Gastroesophageal sphincter (tissue), 4 donors: ENCODE results near the gene MAP3K3. TPM values are rescaled to one million over a fixed set of nuclear protein-coding genes. Genes with fewer than 3 reads are reported as not detected.

ENCODE experiments used
- ATAC-seq: fragments of 150-250 bp; one replicate; pipeline ENCODE4 v1.9.1; 2016; ENCODE audit warnings: mild to moderate bottlenecking, moderate library complexity
- H3K27ac ChIP-seq, 4 donors: fragments of 200-600 bp; sonication (generic) in 3 of 4; 1 replicate in 3 of 4; 2 replicates in 1 of 4; pipeline ENCODE4 v1.5.1; 2016 to 2019
- H3K27me3 ChIP-seq: fragments of 200-600 bp; sonication (generic); one replicate; pipeline ENCODE4 v1.5.1; 2019
- H3K36me3 ChIP-seq, 2 donors: fragments of 200-600 bp; sonication (generic); one replicate each; pipeline ENCODE4 v1.5.1; 2019; ENCODE audit warnings: control low read depth in 1 of 2
- H3K4me1 ChIP-seq, 3 donors: fragments of 200-600 bp; sonication (generic); 1 replicate in 2 of 3; 2 replicates in 1 of 3; pipeline ENCODE4 v1.5.1; 2016 to 2019; ENCODE audit warnings: control low read depth in 2 of 3
- H3K4me3 ChIP-seq, 2 donors: fragments of 200-600 bp; sonication (generic); one replicate each; pipeline ENCODE4 v1.5.1; 2019; ENCODE audit warnings: mild to moderate bottlenecking in 1 of 2, moderate library complexity in 1 of 2
- H3K9me3 ChIP-seq, 3 donors: fragments of 200-600 bp; sonication (generic); one replicate each; pipeline ENCODE4 v1.5.1; 2017 to 2019; ENCODE audit warnings: control low read depth in 2 of 3
- CTCF ChIP-seq, 4 experiments: fragments of 200-600 bp in 2 of 4; fragments of 450-650 bp in 2 of 4; sonication (generic) in 1 of 4; IDR thresholded peaks; one replicate each; pipeline ENCODE4 v1.5.1; 2017 to 2019; ENCODE audit warnings: antibody characterized with exemption in 4 of 4, mild to moderate bottlenecking in 2 of 4, moderate library complexity in 2 of 4
- EP300 ChIP-seq: sonication (generic); formaldehyde crosslinking; IDR thresholded peaks from one replicate; pipeline ENCODE4 v1.6.1; 2017; ENCODE audit warnings: antibody characterized with exemption, mild to moderate bottlenecking
- POLR2A ChIP-seq, 2 donors: fragments of 450-650 bp; IDR thresholded peaks; one replicate each; pipeline ENCODE4 v1.6.1; 2017; ENCODE audit warnings: antibody characterized with exemption in 2 of 2, mild to moderate bottlenecking in 2 of 2, moderate library complexity in 1 of 2
- POLR2AphosphoS5 ChIP-seq: sonication (generic); formaldehyde crosslinking; IDR thresholded peaks from one replicate; pipeline ENCODE4 v1.6.1; 2017; ENCODE audit warnings: antibody characterized with exemption
- WGBS, 2 donors: methylation state at CpG; one replicate each; pipeline ENCODE4 v1.1.5; 2018; ENCODE audit warnings: low coverage in 1 of 2; 5-methylcytosine and 5-hydroxymethylcytosine counted together
- total RNA-seq, 4 donors: library from RNA; depleted of rRNA; stranded (reverse); fragments of >200 nt; gene quantifications; one replicate each; pipeline ENCODE4 v1.1.0, GENCODE V29; 2016

The MAP3K3 gene
- total RNA-seq, 4 donors from 2014 or later = 64.9 to 108 (median 85.7) TPM

GRCh38 chr17:63701868-63702720 is 79.9 kb downstream of the MAP3K3 start:
- Histone ChIP-seq H3K9me3 (no peaks in the 10 kb centered on the region), H3K4me1 (peaks cover 0 to 51% (median 19%) of the 10 kb centered on the region in 3 donors), H3K27ac (peak overlapping the region in 2 of 4 donors; percentile 17 to 76), H3K27me3 (no peaks in the 10 kb centered on the region), H3K36me3 (peaks cover 0 to 46% of the 10 kb centered on the region in 2 donors), H3K4me3 (no peak overlapping the region)
- TF ChIP-seq EP300 (no peak), POLR2AphosphoS5 (no peak), CTCF (IDR thresholded peaks at IDR 0.05) (no peak), POLR2A (IDR thresholded peaks at IDR 0.05) (no peak)
- no peak for ATAC-seq
- 80% methylated on average over 1 to 8 of the region's 19 CpGs for WGBS, 2 donors

GRCh38 chr17:63702721-63703015 is 80.5 kb downstream of the MAP3K3 start:
- H3K9me3 ChIP-seq = no peaks in the 10 kb centered on the region
- no peak overlapping the region for H3K4me3 ChIP-seq
- no peak overlapping the region for H3K27ac ChIP-seq
- WGBS, 2 donors = 68 to 93% methylated on average over 2 to 3 of the region's 6 CpGs
- peaks cover 0 to 52% of the 10 kb centered on the region in 2 donors for H3K36me3 ChIP-seq
- H3K27me3 ChIP-seq = no peaks in the 10 kb centered on the region
- ATAC-seq = no peak
- TF ChIP-seq CTCF (IDR thresholded peaks at IDR 0.05) (no peak), EP300 (no peak), POLR2AphosphoS5 (no peak), POLR2A (IDR thresholded peaks at IDR 0.05) (no peak)
- H3K4me1 ChIP-seq = peaks cover 0 to 45% (median 18%) of the 10 kb centered on the region in 3 donors

- Histone ChIP-seq H3K9me3 (no peaks in the 10 kb centered on the region), H3K4me1 (peaks cover 0 to 41% (median 16%) of the 10 kb centered on the region in 3 donors), H3K4me3 (no peak overlapping the region), H3K27me3 (no peaks in the 10 kb centered on the region), H3K36me3 (peaks cover 0 to 56% of the 10 kb centered on the region in 2 donors), H3K27ac (no peak overlapping the region)
- 83 to 92% methylated on average over 1 to 4 of the region's 5 CpGs for WGBS, 2 donors
- TF ChIP-seq CTCF (IDR thresholded peaks at IDR 0.05) = no peak
- no peak for TF ChIP-seq EP300
- TF ChIP-seq POLR2A (IDR thresholded peaks at IDR 0.05) = no peak
- TF ChIP-seq POLR2AphosphoS5 = no peak
- no peak for ATAC-seq
Measured at GRCh38 chr17:63703029-63703428, 80.8 kb downstream of the MAP3K3 start.

GRCh38 chr17:63703556-63704258 is 81.5 kb downstream of the MAP3K3 start:
- peaks cover 0 to 62% of the 10 kb centered on the region in 2 donors for H3K36me3 ChIP-seq
- TF ChIP-seq CTCF (IDR thresholded peaks at IDR 0.05) = no peak
- no peak for TF ChIP-seq EP300
- no peak for TF ChIP-seq POLR2A (IDR thresholded peaks at IDR 0.05)
- no peak for TF ChIP-seq POLR2AphosphoS5
- H3K27me3 ChIP-seq = no peaks in the 10 kb centered on the region
- H3K9me3 ChIP-seq = no peaks in the 10 kb centered on the region
- ATAC-seq = no peak
- 89 to 91% methylated on average over 4 to 6 of the region's 16 CpGs for WGBS, 2 donors
- no peak overlapping the region for H3K27ac ChIP-seq
- H3K4me1 ChIP-seq = peaks cover 0 to 35% (median 16%) of the 10 kb centered on the region in 3 donors
- H3K4me3 ChIP-seq = no peak overlapping the region
